Measurements from ENCODE around the gene LPIN3.
A peak's percentile ranks its signal among the peaks of the same experiment; 100 is the strongest.

LPIN3 gene

GRCh38 chr20:41394081-41394480, 53.5 kb downstream of the LPIN3 start:
- DNase-seq = no peak
- Histone ChIP-seq H3K27me3 (ENCODE audit: control insufficient read depth in 1 of 2, insufficient read depth in 1 of 2, low read length in 2 of 2) (peaks cover 6 to 14% of the 10 kb centered on the region in 2 experiments), H3K79me1 (replicated peaks; ENCODE audit: low read length, poor library complexity, severe bottlenecking) (no peaks in the 10 kb centered on the region), H3K36me3 (ENCODE audit: control insufficient read depth in 1 of 2, insufficient read depth in 2 of 2, low read depth in 1 of 2, low read length in 2 of 2) (no peaks in the 10 kb centered on the region), H2BK12ac (ENCODE audit: low read length in 2 of 2) (no peak overlapping the region), H3K27ac (ENCODE audit: low read length, poor library complexity, severe bottlenecking) (no peak overlapping the region), H4K91ac (ENCODE audit: low read length) (no peak overlapping the region), H2BK5ac (ENCODE audit: low read depth, low read length, poor library complexity, severe bottlenecking) (no peak overlapping the region), H3K23ac (ENCODE audit: low read length in 2 of 2) (no peak overlapping the region), H3K14ac (ENCODE audit: low read length in 2 of 2) (no peak overlapping the region), H2AFZ (ENCODE audit: low read depth, low read length) (no peak overlapping the region), H2BK120ac (ENCODE audit: low read depth, low read length) (no peak overlapping the region), H3K4me3 (ENCODE audit: insufficient read depth in 1 of 2, low read depth in 1 of 2, low read length in 2 of 2) (no peak overlapping the region), H2BK15ac (ENCODE audit: low read depth, poor library complexity, severe bottlenecking) (no peak overlapping the region), H3K4me1 (ENCODE audit: control insufficient read depth, insufficient read depth, low read depth, low read length) (no peaks in the 10 kb centered on the region), H2AK5ac (ENCODE audit: low read length, severe bottlenecking) (no peak overlapping the region), H4K8ac (ENCODE audit: low read length) (no peak overlapping the region), H3K18ac (ENCODE audit: low read depth in 1 of 2, low read length in 2 of 2) (no peak overlapping the region), H3K4me2 (ENCODE audit: low read length, poor library complexity, severe bottlenecking) (no peak overlapping the region), H3K9ac (ENCODE audit: low read length) (no peak overlapping the region), H3K9me3 (ENCODE audit: control insufficient read depth, low read length) (no peaks in the 10 kb centered on the region), H3K4ac (ENCODE audit: low read depth in 1 of 2, low read length in 2 of 2) (no peak overlapping the region)
- WGBS = 81% methylated on average over 2 of the region's 2 CpGs

DNA sequence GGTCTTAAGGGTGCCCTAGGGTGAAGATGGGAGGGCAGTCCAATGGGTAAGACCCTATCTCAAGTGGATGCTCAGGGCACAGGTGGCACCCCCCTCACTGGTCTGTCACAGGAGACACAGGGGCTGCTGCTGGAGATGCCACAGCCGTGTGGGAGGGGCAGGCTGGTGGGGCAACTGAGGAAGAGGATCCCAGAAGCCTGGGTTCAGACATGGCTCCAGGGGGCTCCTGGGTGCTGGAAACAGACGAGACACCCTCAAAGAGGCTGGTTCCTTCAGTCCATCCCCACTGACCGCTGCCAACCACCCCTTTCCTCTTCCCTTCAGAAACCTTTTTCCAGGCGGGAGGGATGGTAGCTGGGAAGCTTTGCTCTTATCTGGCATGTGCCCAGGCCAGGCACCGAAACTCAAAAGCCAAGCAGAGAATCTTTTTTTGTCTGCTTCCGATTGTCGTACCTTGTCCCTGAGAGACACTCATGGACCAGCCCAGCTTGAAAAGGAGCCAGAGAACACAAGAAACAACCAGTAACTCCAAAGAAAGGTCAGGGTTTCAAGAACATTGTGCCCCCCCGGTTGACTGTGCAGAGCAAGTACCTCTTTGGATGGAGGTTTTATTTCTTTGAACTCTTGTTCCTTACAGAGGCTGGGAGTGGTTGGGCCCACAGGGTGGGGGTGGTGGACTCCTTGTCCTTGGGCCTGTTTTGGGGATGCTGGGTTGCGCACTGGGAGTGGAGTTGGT, 54.5 kb downstream of the LPIN3 start:
- Histone ChIP-seq H2AK5ac (ENCODE audit: low read length, severe bottlenecking) (no peak overlapping the region), H3K14ac (ENCODE audit: low read length in 2 of 2) (no peak overlapping the region), H3K9me3 (ENCODE audit: control insufficient read depth, low read length) (no peaks in the 10 kb centered on the region), H3K9ac (ENCODE audit: low read length) (no peak overlapping the region), H3K4ac (ENCODE audit: low read depth in 1 of 2, low read length in 2 of 2) (no peak overlapping the region), H2AFZ (ENCODE audit: low read depth, low read length) (no peak overlapping the region), H3K4me3 (ENCODE audit: insufficient read depth in 1 of 2, low read depth in 1 of 2, low read length in 2 of 2) (no peak overlapping the region), H3K36me3 (ENCODE audit: control insufficient read depth in 1 of 2, insufficient read depth in 2 of 2, low read depth in 1 of 2, low read length in 2 of 2) (no peaks in the 10 kb centered on the region), H3K79me1 (replicated peaks; ENCODE audit: low read length, poor library complexity, severe bottlenecking) (no peaks in the 10 kb centered on the region), H4K8ac (ENCODE audit: low read length) (no peak overlapping the region), H3K4me1 (ENCODE audit: control insufficient read depth, insufficient read depth, low read depth, low read length) (peaks cover 2% of the 10 kb centered on the region), H2BK15ac (ENCODE audit: low read depth, poor library complexity, severe bottlenecking) (no peak overlapping the region), H3K18ac (ENCODE audit: low read depth in 1 of 2, low read length in 2 of 2) (no peak overlapping the region), H2BK5ac (ENCODE audit: low read depth, low read length, poor library complexity, severe bottlenecking) (no peak overlapping the region), H2BK12ac (ENCODE audit: low read length in 2 of 2) (no peak overlapping the region), H2BK120ac (ENCODE audit: low read depth, low read length) (no peak overlapping the region), H3K4me2 (ENCODE audit: low read length, poor library complexity, severe bottlenecking) (no peak overlapping the region), H4K91ac (ENCODE audit: low read length) (no peak overlapping the region), H3K27ac (ENCODE audit: low read length, poor library complexity, severe bottlenecking) (no peak overlapping the region), H3K27me3 (ENCODE audit: control insufficient read depth in 1 of 2, insufficient read depth in 1 of 2, low read length in 2 of 2) (peaks cover 6 to 10% of the 10 kb centered on the region in 2 experiments), H3K23ac (ENCODE audit: low read length in 2 of 2) (no peak overlapping the region)
- WGBS = 93% methylated on average over 8 of the region's 9 CpGs
- DNase-seq = no peak

DNA sequence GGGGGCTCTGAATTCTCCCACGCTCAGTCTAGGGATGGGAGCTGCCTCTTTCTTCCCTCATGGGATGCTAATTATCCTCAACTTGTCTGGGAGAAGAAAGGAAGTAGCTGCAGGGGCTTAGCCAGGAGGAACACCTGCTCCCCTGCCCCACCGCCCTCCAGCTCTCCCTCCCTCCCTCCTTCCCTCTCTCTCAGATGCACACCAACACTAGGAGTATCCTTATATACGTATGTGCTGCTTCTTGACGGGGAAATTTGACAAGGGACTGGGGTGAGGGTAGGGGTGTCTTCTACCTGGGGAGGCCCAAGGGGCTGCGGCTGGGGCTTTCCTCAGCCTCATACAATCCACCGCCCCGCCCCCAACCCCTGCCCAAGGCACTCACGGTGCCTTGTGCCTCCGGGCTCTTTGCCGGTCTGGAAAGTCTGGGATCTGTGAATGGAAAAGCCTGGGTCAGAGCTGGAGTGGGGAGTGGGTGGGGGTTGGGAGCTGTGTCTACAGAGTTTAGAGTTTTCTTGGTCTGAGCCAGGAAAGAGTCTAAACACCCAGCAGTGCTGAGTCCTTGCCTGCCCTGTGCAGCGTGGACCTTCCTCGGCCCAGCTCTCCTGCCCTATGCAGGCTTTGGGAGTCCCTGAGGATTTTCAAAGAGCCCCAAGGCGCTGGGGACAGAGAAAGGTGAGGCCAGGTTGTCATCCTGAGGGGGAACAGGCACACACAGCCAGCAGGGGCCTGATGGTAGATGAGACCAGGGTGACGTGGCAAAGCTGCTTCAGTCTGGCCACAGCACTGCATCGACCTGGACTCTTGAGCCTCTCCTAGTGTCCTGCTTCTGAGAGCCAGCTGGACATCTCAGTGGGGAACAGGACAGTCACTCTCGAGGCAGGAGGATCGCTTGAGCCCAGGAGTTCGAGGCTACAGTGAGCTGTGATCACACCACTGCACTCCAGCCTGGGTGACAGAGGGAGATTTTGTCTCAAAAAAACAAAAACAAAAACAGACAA, 55.3 kb downstream of the LPIN3 start:
- 57% methylated on average over 11 of the region's 18 CpGs for WGBS
- H3K79me1 ChIP-seq (replicated peaks; ENCODE audit: low read length, poor library complexity, severe bottlenecking) = no peaks in the 10 kb centered on the region
- no peak overlapping the region for H3K23ac ChIP-seq (ENCODE audit: low read length in 2 of 2)
- H3K4me3 ChIP-seq (ENCODE audit: insufficient read depth in 1 of 2, low read depth in 1 of 2, low read length in 2 of 2) = no peak overlapping the region
- H4K91ac ChIP-seq (ENCODE audit: low read length) = no peak overlapping the region
- H3K27me3 ChIP-seq (ENCODE audit: control insufficient read depth in 1 of 2, insufficient read depth in 1 of 2, low read length in 2 of 2) = peaks cover 6 to 10% of the 10 kb centered on the region in 2 experiments
- peak overlapping the region in 1 of 2 experiments; percentile 2 for H2BK12ac ChIP-seq (ENCODE audit: low read length in 2 of 2)
- no peak overlapping the region for H2AK5ac ChIP-seq (ENCODE audit: low read length, severe bottlenecking)
- H2BK5ac ChIP-seq (ENCODE audit: low read depth, low read length, poor library complexity, severe bottlenecking) = no peak overlapping the region
- no peak overlapping the region for H3K9ac ChIP-seq (ENCODE audit: low read length)
- no peak overlapping the region for H3K4me2 ChIP-seq (ENCODE audit: low read length, poor library complexity, severe bottlenecking)
- no peak overlapping the region for H3K14ac ChIP-seq (ENCODE audit: low read length in 2 of 2)
- H2BK120ac ChIP-seq (ENCODE audit: low read depth, low read length) = no peak overlapping the region
- peak overlapping the region; percentile 77 for H4K8ac ChIP-seq (ENCODE audit: low read length)
- no peak for DNase-seq
- H3K4me1 ChIP-seq (ENCODE audit: control insufficient read depth, insufficient read depth, low read depth, low read length) = peaks cover 2% of the 10 kb centered on the region
- peak overlapping the region in 1 of 2 experiments; percentile 61 for H3K18ac ChIP-seq (ENCODE audit: low read depth in 1 of 2, low read length in 2 of 2)
- H3K4ac ChIP-seq (ENCODE audit: low read depth in 1 of 2, low read length in 2 of 2) = no peak overlapping the region
- no peaks in the 10 kb centered on the region for H3K36me3 ChIP-seq (ENCODE audit: control insufficient read depth in 1 of 2, insufficient read depth in 2 of 2, low read depth in 1 of 2, low read length in 2 of 2)
- H2BK15ac ChIP-seq (ENCODE audit: low read depth, poor library complexity, severe bottlenecking) = no peak overlapping the region
- no peak overlapping the region for H2AFZ ChIP-seq (ENCODE audit: low read depth, low read length)
- no peaks in the 10 kb centered on the region for H3K9me3 ChIP-seq (ENCODE audit: control insufficient read depth, low read length)
- H3K27ac ChIP-seq (ENCODE audit: low read length, poor library complexity, severe bottlenecking) = no peak overlapping the region

DNA sequence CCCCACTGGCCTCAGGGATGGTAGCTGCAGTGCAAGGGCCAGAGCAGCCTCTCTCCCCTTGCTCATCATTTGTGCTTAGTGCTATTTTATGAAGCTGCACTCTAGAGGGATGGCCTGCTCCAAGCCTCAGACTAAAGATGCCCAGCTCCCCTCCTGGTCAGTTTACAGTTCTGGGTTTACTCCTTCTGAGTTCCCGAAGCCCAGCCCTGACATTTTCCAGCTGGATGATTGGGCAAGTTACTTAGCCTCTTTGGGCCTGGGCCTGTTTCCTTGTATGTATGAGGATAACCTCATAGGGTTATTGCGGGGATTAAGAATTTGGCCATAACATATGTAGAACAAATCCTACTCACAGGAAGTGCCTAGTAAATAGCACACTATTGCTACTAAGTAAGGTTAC, 57.8 kb downstream of the LPIN3 start:
- H2BK120ac ChIP-seq (ENCODE audit: low read depth, low read length) = no peak overlapping the region
- H3K4me2 ChIP-seq (ENCODE audit: low read length, poor library complexity, severe bottlenecking) = no peak overlapping the region
- H3K9ac ChIP-seq (ENCODE audit: low read length) = no peak overlapping the region
- H3K27me3 ChIP-seq (ENCODE audit: control insufficient read depth in 1 of 2, insufficient read depth in 1 of 2, low read length in 2 of 2) = peaks cover 6 to 10% of the 10 kb centered on the region in 2 experiments
- no peak overlapping the region for H3K14ac ChIP-seq (ENCODE audit: low read length in 2 of 2)
- H4K8ac ChIP-seq (ENCODE audit: low read length) = no peak overlapping the region
- 40% methylated on average over 1 of the region's 2 CpGs for WGBS
- no peak overlapping the region for H2BK12ac ChIP-seq (ENCODE audit: low read length in 2 of 2)
- peak; percentile 62 for DNase-seq
- H3K4me1 ChIP-seq (ENCODE audit: control insufficient read depth, insufficient read depth, low read depth, low read length) = peaks cover 4% of the 10 kb centered on the region
- no peak overlapping the region for H4K91ac ChIP-seq (ENCODE audit: low read length)
- peak overlapping the region in 1 of 2 experiments; percentile 1 for H3K18ac ChIP-seq (ENCODE audit: low read depth in 1 of 2, low read length in 2 of 2)
- H3K23ac ChIP-seq (ENCODE audit: low read length in 2 of 2) = no peak overlapping the region
- H3K9me3 ChIP-seq (ENCODE audit: control insufficient read depth, low read length) = no peaks in the 10 kb centered on the region
- H2AK5ac ChIP-seq (ENCODE audit: low read length, severe bottlenecking) = no peak overlapping the region
- no peak overlapping the region for H3K27ac ChIP-seq (ENCODE audit: low read length, poor library complexity, severe bottlenecking)
- H3K4ac ChIP-seq (ENCODE audit: low read depth in 1 of 2, low read length in 2 of 2) = no peak overlapping the region
- H2BK5ac ChIP-seq (ENCODE audit: low read depth, low read length, poor library complexity, severe bottlenecking) = no peak overlapping the region
- H3K79me1 ChIP-seq (replicated peaks; ENCODE audit: low read length, poor library complexity, severe bottlenecking) = no peaks in the 10 kb centered on the region
- no peak overlapping the region for H3K4me3 ChIP-seq (ENCODE audit: insufficient read depth in 1 of 2, low read depth in 1 of 2, low read length in 2 of 2)
- H2AFZ ChIP-seq (ENCODE audit: low read depth, low read length) = no peak overlapping the region
- H3K36me3 ChIP-seq (ENCODE audit: control insufficient read depth in 1 of 2, insufficient read depth in 2 of 2, low read depth in 1 of 2, low read length in 2 of 2) = peaks cover 0 to 11% of the 10 kb centered on the region in 2 experiments
- H2BK15ac ChIP-seq (ENCODE audit: low read depth, poor library complexity, severe bottlenecking) = no peak overlapping the region
